H9 (cell line): ENCODE results near the gene IL15. TPM values are rescaled to one million over a fixed set of nuclear protein-coding genes. Genes with fewer than 3 reads are reported as not detected.

ENCODE experiments used
- DNase-seq: peaks from one replicate; pipeline ENCODE4 v3.0.0-alpha.2; 2017
- H2AFZ ChIP-seq: one replicate; pipeline ENCODE4 v1.6.1; 2013; ENCODE audit warnings: mild to moderate bottlenecking, low read length, control low read depth, moderate library complexity
- H2AK5ac ChIP-seq: 2 replicates; pipeline ENCODE4 v1.6.1; 2013; ENCODE audit warnings: low read length, control low read depth, mixed read lengths; ENCODE audit not compliant: insufficient read length
- H2BK120ac ChIP-seq: one replicate; pipeline ENCODE4 v1.6.1; 2013; ENCODE audit warnings: low read depth, mild to moderate bottlenecking, low read length, control low read depth, inconsistent platforms; ENCODE audit not compliant: poor library complexity, severe bottlenecking
- H2BK12ac ChIP-seq: 2 replicates; pipeline ENCODE4 v1.6.1; 2013; ENCODE audit warnings: low read length, control low read depth, mixed read lengths, low read depth; ENCODE audit not compliant: insufficient read length
- H2BK15ac ChIP-seq: 2 replicates; pipeline ENCODE4 v1.6.1; 2013; ENCODE audit warnings: low read depth, low read length, control low read depth
- H2BK20ac ChIP-seq: one replicate; pipeline ENCODE4 v1.6.1; 2013; ENCODE audit warnings: low read depth, mild to moderate bottlenecking, low read length, control low read depth, inconsistent platforms; ENCODE audit not compliant: poor library complexity, severe bottlenecking
- H2BK5ac ChIP-seq: 2 replicates; pipeline ENCODE4 v1.6.1; 2013; ENCODE audit warnings: low read length, control low read depth, mixed read lengths; ENCODE audit not compliant: insufficient read length
- H3K14ac ChIP-seq: 2 replicates; pipeline ENCODE4 v1.6.1; 2013; ENCODE audit warnings: low read length, control low read depth; ENCODE audit not compliant: insufficient read depth
- H3K18ac ChIP-seq: 2 replicates; pipeline ENCODE4 v1.6.1; 2013; ENCODE audit warnings: low read depth, mild to moderate bottlenecking, mixed read lengths, low read length, control low read depth; ENCODE audit not compliant: insufficient read length
- H3K23ac ChIP-seq: 2 replicates; pipeline ENCODE4 v1.6.1; 2013; ENCODE audit warnings: low read length, control low read depth, mixed read lengths, low read depth; ENCODE audit not compliant: insufficient read length
- H3K23me2 ChIP-seq: 2 replicates; pipeline ENCODE4 v1.6.1; 2013; ENCODE audit warnings: low read depth, mild to moderate bottlenecking, mixed read lengths, low read length, control low read depth; ENCODE audit not compliant: insufficient read length, poor library complexity, severe bottlenecking
- H3K27ac ChIP-seq: 2 replicates; pipeline ENCODE4 v1.5.1; 2013; ENCODE audit warnings: low read length, control low read depth, mixed read lengths, low read depth; ENCODE audit not compliant: insufficient read length
- H3K27me3 ChIP-seq: 2 replicates; pipeline ENCODE4 v1.6.1; 2013; ENCODE audit warnings: low read length, control low read depth, inconsistent platforms; ENCODE audit not compliant: insufficient read depth
- H3K4ac ChIP-seq: 2 replicates; pipeline ENCODE4 v1.6.1; 2013; ENCODE audit warnings: low read depth, mild to moderate bottlenecking, control low read depth, inconsistent platforms, low read length, moderate library complexity
- H3K4me1 ChIP-seq: 2 replicates; pipeline ENCODE4 v1.6.1; 2013; ENCODE audit warnings: low read length, control low read depth, inconsistent platforms; ENCODE audit not compliant: insufficient read depth
- H3K4me2 ChIP-seq: 2 replicates; pipeline ENCODE4 v1.6.1; 2013; ENCODE audit warnings: low read length, control low read depth, mixed read lengths; ENCODE audit not compliant: insufficient read length, insufficient read depth
- H3K56ac ChIP-seq: 2 replicates; pipeline ENCODE4 v1.6.1; 2013; ENCODE audit warnings: low read depth, mild to moderate bottlenecking, mixed read lengths, low read length, control low read depth; ENCODE audit not compliant: insufficient read length
- H3K79me1 ChIP-seq: 2 replicates; pipeline ENCODE4 v1.6.1; 2013; ENCODE audit warnings: low read depth, mild to moderate bottlenecking, moderate library complexity, low read length, control low read depth, inconsistent platforms; ENCODE audit not compliant: insufficient read depth, poor library complexity, severe bottlenecking
- H3K79me2 ChIP-seq: 2 replicates; pipeline ENCODE4 v1.6.1; 2013; ENCODE audit warnings: low read length, control low read depth, inconsistent platforms; ENCODE audit not compliant: insufficient read depth
- H3K9ac ChIP-seq: 2 replicates; pipeline ENCODE4 v1.6.1; 2013; ENCODE audit warnings: low read length, control low read depth, mixed read lengths; ENCODE audit not compliant: insufficient read length; ENCODE audit errors: extremely low read depth
- H3K9me3 ChIP-seq: one replicate; pipeline ENCODE4 v1.6.1; 2013; ENCODE audit warnings: low read depth, low read length, inconsistent platforms; ENCODE audit not compliant: control insufficient read depth
- H3T11ph ChIP-seq: one replicate; pipeline ENCODE4 v1.6.1; 2013; ENCODE audit warnings: mild to moderate bottlenecking, low read length, control low read depth, inconsistent platforms
- H4K20me1 ChIP-seq: one replicate; pipeline ENCODE4 v1.6.1; 2013; ENCODE audit not compliant: control insufficient read depth, insufficient read length, insufficient read depth
- H4K5ac ChIP-seq: 2 replicates; pipeline ENCODE4 v1.6.1; 2013; ENCODE audit warnings: low read depth, mild to moderate bottlenecking, mixed read lengths, low read length, control low read depth; ENCODE audit not compliant: insufficient read length
- H4K8ac ChIP-seq: replicated peaks from 2 replicates; pipeline ENCODE4 v1.6.1; 2013; ENCODE audit warnings: low read length, control low read depth, mixed read lengths, low read depth; ENCODE audit not compliant: insufficient read length
- H4K91ac ChIP-seq: 2 replicates; pipeline ENCODE4 v1.6.1; 2013; ENCODE audit warnings: low read depth, mild to moderate bottlenecking, moderate library complexity, mixed read lengths, low read length, control low read depth; ENCODE audit not compliant: insufficient read length
- H3K27ac Mint-ChIP-seq, 3 experiments: 2 replicates in 2 of 3; 3 replicates in 1 of 3; pipeline ENCODE4 v1.8.0; 2020 to 2021; ENCODE audit warnings: mixed read lengths in 3 of 3, mild to moderate bottlenecking in 1 of 3, moderate library complexity in 1 of 3
- H3K27me3 Mint-ChIP-seq: 2 replicates; pipeline ENCODE4 v1.8.0; 2021; ENCODE audit warnings: low read depth, mild to moderate bottlenecking, moderate library complexity, mixed read lengths
- H3K36me3 Mint-ChIP-seq, 3 experiments: 2 replicates in 2 of 3; 3 replicates in 1 of 3; pipeline ENCODE4 v1.8.0; 2020 to 2021; ENCODE audit warnings: low read depth in 3 of 3, mixed read lengths in 3 of 3; ENCODE audit not compliant: insufficient read depth in 1 of 3
- H3K4me1 Mint-ChIP-seq, 2 experiments: 2 replicates each; pipeline ENCODE4 v1.8.0; 2020; ENCODE audit warnings: mixed read lengths in 2 of 2
- H3K4me3 Mint-ChIP-seq, 2 experiments: 2 replicates in 1 of 2; 3 replicates in 1 of 2; pipeline ENCODE4 v1.8.0; 2020 to 2021; ENCODE audit warnings: mild to moderate bottlenecking in 2 of 2, mixed read lengths in 2 of 2, moderate library complexity in 1 of 2
- H3K9me3 Mint-ChIP-seq, 2 experiments: 2 replicates in 1 of 2; 3 replicates in 1 of 2; pipeline ENCODE4 v1.8.0; 2020; ENCODE audit warnings: mild to moderate bottlenecking in 2 of 2, mixed read lengths in 2 of 2, moderate library complexity in 1 of 2
- CTCF ChIP-seq: fragments of 200-600 bp; sonication (generic); conservative IDR thresholded peaks from 3 replicates; pipeline ENCODE4 v1.8.0; 2021; ENCODE audit warnings: antibody characterized with exemption, mild to moderate bottlenecking
- total RNA-seq: library from RNA; stranded (reverse); gene quantifications from 2 replicates; pipeline ENCODE4 v1.2.1, GENCODE V29; 2021

Gene IL15
- total RNA-seq, 1 experiment from 2014 or later = 0.61 TPM

GRCh38 chr4:141654098-141654497 lies 17.7 kb downstream of the IL15 start:
- Histone ChIP-seq H2BK5ac (no peak overlapping the region), H3K27me3 (no peaks in the 10 kb centered on the region), H4K91ac (no peak overlapping the region), H3K23me2 (no peaks in the 10 kb centered on the region), H2AFZ (no peak overlapping the region), H3K4me2 (no peak overlapping the region), H4K8ac (no peak overlapping the region), H3K56ac (no peak overlapping the region), H3K79me1 (no peaks in the 10 kb centered on the region), H2BK15ac (no peak overlapping the region), H3K9ac (no peak overlapping the region), H3K9me3 (no peaks in the 10 kb centered on the region), H2BK120ac (no peak overlapping the region), H3K4me1 (no peaks in the 10 kb centered on the region), H3K23ac (no peak overlapping the region), H4K5ac (no peak overlapping the region), H2AK5ac (no peak overlapping the region), H3K4ac (no peak overlapping the region), H3K27ac (no peak overlapping the region), H3T11ph (no peak overlapping the region), H3K14ac (no peak overlapping the region), H2BK20ac (no peak overlapping the region), H3K18ac (no peak overlapping the region), H2BK12ac (no peak overlapping the region), H4K20me1 (no peaks in the 10 kb centered on the region), H3K79me2 (no peaks in the 10 kb centered on the region)
- no peaks in the 10 kb centered on the region for H3K9me3 Mint-ChIP-seq
- no peaks in the 10 kb centered on the region for H3K36me3 Mint-ChIP-seq
- no peaks in the 10 kb centered on the region for H3K27me3 Mint-ChIP-seq
- peak overlapping the region in 1 of 3 experiments; percentile 28; a peak in 1 of 7 replicates for H3K27ac Mint-ChIP-seq
- TF ChIP-seq CTCF = peak; percentile 79
- H3K4me3 Mint-ChIP-seq = no peak overlapping the region
- H3K4me1 Mint-ChIP-seq = no peaks in the 10 kb centered on the region
- peak; percentile 68 for DNase-seq
